Measurements from ENCODE around the gene LRRC51. TPM values are rescaled to one million over a fixed set of nuclear protein-coding genes. Genes with fewer than 3 reads are reported as not detected.

LRRC51 gene
- total and polyA plus RNA-seq, 2 donors (not counting 1 experiment from before 2014, with no cell fraction given), result 1.4 to 7.7 TPM

DNA sequence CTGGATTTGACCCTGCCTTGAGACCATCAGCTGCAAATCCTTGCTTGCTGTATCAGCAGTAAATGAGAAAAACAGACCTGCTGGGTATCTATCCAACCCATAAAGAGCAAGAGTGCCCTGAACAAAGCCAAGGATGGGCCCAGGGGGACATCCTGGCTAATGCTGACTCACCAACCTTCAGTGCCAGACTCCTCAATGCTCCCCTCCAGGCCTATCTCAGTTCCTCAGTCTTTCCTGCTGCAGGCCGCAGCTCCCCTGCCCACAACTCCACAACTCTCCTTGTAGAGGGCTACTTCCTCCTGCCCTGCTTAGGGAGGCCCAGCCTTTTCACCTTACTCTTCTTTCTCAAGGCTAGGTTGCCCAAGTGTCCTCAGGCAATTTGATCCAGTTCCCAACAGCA lies 19.8 kb downstream of the LRRC51 start:
- ChIA-PET CTCF (interaction anchor here (0.6 to 4.7 kb wide), 7 partner anchors 10 to 330 kb away, joined by 3 to 37 read pairs (median 4); no protein-coding TSS in a partner anchor), POLR2A (interaction anchor here (0.7 kb wide), 1 partner anchor 60 kb away, joined by 3 read pairs; no protein-coding TSS in a partner anchor)
- Histone ChIP-seq H4K20me1 (ENCODE audit: control insufficient read depth, insufficient read depth, low read length, poor library complexity, severe bottlenecking) (peaks cover 26% of the 10 kb centered on the region), H2AFZ (ENCODE audit: insufficient read depth, low read depth, low read length, poor library complexity, severe bottlenecking) (no peak overlapping the region), H3K4me3 (ENCODE audit: control extremely low read depth in 1 of 5, extremely low read depth in 1 of 5, insufficient read depth in 1 of 5, low read depth in 2 of 5, low read length in 4 of 5) (no peak overlapping the region), H3K27ac (ENCODE audit: low read length in 2 of 2) (peak overlapping the region in 1 of 2 donors; percentile 96), H3K9ac (ENCODE audit: low read length) (no peak overlapping the region), H3K9me3 (ENCODE audit: control extremely low read depth in 1 of 3, control insufficient read depth in 2 of 3, insufficient read depth in 1 of 3, low read length in 2 of 3) (peaks cover 0 to 8% (median 0%) of the 10 kb centered on the region in 3 donors), H3K79me2 (ENCODE audit: control insufficient read depth, insufficient read depth, low read length) (peaks cover 74% of the 10 kb centered on the region), H3K4me2 (replicated peaks; ENCODE audit: low read depth, low read length, poor library complexity, severe bottlenecking) (peak overlapping the region; percentile 11), H3K4me1 (ENCODE audit: control insufficient read depth in 2 of 2, insufficient read depth in 2 of 2, low read length in 2 of 2) (peaks cover 29 to 37% of the 10 kb centered on the region in 2 donors), H3K36me3 (replicated peaks in 1 of 2; ENCODE audit: control extremely low read depth in 1 of 2, control insufficient read depth in 1 of 2, extremely low read depth in 1 of 2, insufficient read depth in 2 of 2, low read length in 1 of 2) (peaks cover 0 to 46% of the 10 kb centered on the region in 2 experiments), H3K27me3 (replicated peaks in 1 of 4; ENCODE audit: control extremely low read depth in 1 of 4, control insufficient read depth in 3 of 4, insufficient read depth in 4 of 4, low read length in 3 of 4) (no peaks in the 10 kb centered on the region)
- H3K4me1 Mint-ChIP-seq, result peaks cover 43% of the 10 kb centered on the region
- TF ChIP-seq EZH2 (IDR thresholded peaks at IDR 0.05; ENCODE audit: borderline replicate concordance, insufficient read depth, low read depth, low read length, poor library complexity, severe bottlenecking), result no peak
- TF ChIP-seq, protein P1, sequence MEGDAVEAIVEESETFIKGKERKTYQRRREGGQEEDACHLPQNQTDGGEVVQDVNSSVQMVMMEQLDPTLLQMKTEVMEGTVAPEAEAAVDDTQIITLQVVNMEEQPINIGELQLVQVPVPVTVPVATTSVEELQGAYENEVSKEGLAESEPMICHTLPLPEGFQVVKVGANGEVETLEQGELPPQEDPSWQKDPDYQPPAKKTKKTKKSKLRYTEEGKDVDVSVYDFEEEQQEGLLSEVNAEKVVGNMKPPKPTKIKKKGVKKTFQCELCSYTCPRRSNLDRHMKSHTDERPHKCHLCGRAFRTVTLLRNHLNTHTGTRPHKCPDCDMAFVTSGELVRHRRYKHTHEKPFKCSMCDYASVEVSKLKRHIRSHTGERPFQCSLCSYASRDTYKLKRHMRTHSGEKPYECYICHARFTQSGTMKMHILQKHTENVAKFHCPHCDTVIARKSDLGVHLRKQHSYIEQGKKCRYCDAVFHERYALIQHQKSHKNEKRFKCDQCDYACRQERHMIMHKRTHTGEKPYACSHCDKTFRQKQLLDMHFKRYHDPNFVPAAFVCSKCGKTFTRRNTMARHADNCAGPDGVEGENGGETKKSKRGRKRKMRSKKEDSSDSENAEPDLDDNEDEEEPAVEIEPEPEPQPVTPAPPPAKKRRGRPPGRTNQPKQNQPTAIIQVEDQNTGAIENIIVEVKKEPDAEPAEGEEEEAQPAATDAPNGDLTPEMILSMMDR (IDR thresholded peaks at IDR 0.05), result no peak
- intact Hi-C loops (cut with micrococcal nuclease), result loop anchor here (5.0 kb wide), 1 partner anchor 42 kb away; no protein-coding TSS in a partner anchor
- 33% methylated on average over 1 of the region's 1 CpG for WGBS (ENCODE audit: insufficient coverage)
- H3K27ac Mint-ChIP-seq, result peak overlapping the region; percentile 10
- H3K9me3 Mint-ChIP-seq (ENCODE audit: insufficient read depth), result no peaks in the 10 kb centered on the region
- no peak for ATAC-seq (ENCODE audit: low read depth)
- H3K27me3 Mint-ChIP-seq, result no peaks in the 10 kb centered on the region
- no peak for DNase-seq
- H3K4me3 Mint-ChIP-seq, result peak overlapping the region; percentile 29

DNA sequence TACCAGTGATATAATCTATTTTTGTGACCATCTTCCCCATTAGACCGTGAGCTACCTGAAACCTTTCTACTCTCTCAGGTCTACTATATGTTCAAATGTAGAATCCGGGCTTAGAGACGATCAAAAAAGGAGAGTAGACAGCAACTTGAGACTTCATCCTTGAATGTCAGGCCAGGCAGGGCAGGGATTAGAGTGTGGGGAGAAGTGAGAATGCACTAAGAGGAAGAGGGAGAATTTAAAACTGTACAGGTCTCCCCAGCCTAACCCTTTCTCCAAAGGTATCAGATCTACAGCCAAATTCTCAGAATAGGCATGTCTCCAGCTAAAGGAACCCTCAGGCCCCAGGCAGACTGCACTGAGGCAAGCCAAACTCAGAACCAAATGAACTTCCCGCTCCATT lies 21.5 kb downstream of the LRRC51 start:
- ChIA-PET CTCF (interaction anchor here (1.0 to 4.7 kb wide), 6 partner anchors 11 to 329 kb away, joined by 3 to 37 read pairs (median 3); partner anchors contain the start of genes RNF121 and XNDC1N), POLR2A (no interaction called here)
- intact Hi-C loops (cut with micrococcal nuclease), result loop anchor here (2.0 to 5.0 kb wide), 2 partner anchors 40 to 315 kb away; no protein-coding TSS in a partner anchor

More for the DNA sequence above, 21.5 kb downstream of the LRRC51 start:
- Histone ChIP-seq H3K27ac (ENCODE audit: low read length in 2 of 2) (peak overlapping the region; percentile 85 to 96), H3K36me3 (replicated peaks in 1 of 2; ENCODE audit: control extremely low read depth in 1 of 2, control insufficient read depth in 1 of 2, extremely low read depth in 1 of 2, insufficient read depth in 2 of 2, low read length in 1 of 2) (peaks cover 0 to 36% of the 10 kb centered on the region in 2 experiments), H3K9me3 (ENCODE audit: control extremely low read depth in 1 of 3, control insufficient read depth in 2 of 3, insufficient read depth in 1 of 3, low read length in 2 of 3) (peaks cover 0 to 8% (median 0%) of the 10 kb centered on the region in 3 donors), H3K4me1 (ENCODE audit: control insufficient read depth in 2 of 2, insufficient read depth in 2 of 2, low read length in 2 of 2) (peaks cover 29 to 37% of the 10 kb centered on the region in 2 donors), H4K20me1 (ENCODE audit: control insufficient read depth, insufficient read depth, low read length, poor library complexity, severe bottlenecking) (peaks cover 26% of the 10 kb centered on the region), H3K9ac (ENCODE audit: low read length) (peak overlapping the region; percentile 85), H2AFZ (ENCODE audit: insufficient read depth, low read depth, low read length, poor library complexity, severe bottlenecking) (peak overlapping the region; percentile 86), H3K4me3 (ENCODE audit: control extremely low read depth in 1 of 5, extremely low read depth in 1 of 5, insufficient read depth in 1 of 5, low read depth in 2 of 5, low read length in 4 of 5) (peak overlapping the region; percentile 76 to 98 (median 84)), H3K4me2 (replicated peaks; ENCODE audit: low read depth, low read length, poor library complexity, severe bottlenecking) (peak overlapping the region; percentile 94), H3K79me2 (ENCODE audit: control insufficient read depth, insufficient read depth, low read length) (peaks cover 74% of the 10 kb centered on the region), H3K27me3 (replicated peaks in 1 of 4; ENCODE audit: control extremely low read depth in 1 of 4, control insufficient read depth in 3 of 4, insufficient read depth in 4 of 4, low read length in 3 of 4) (no peaks in the 10 kb centered on the region)
- Mint-ChIP-seq H3K4me3 (peak overlapping the region; percentile 95), H3K27ac (peak overlapping the region; percentile 99), H3K9me3 (ENCODE audit: insufficient read depth) (no peaks in the 10 kb centered on the region), H3K27me3 (no peaks in the 10 kb centered on the region), H3K4me1 (peaks cover 43% of the 10 kb centered on the region)
- no peak for ATAC-seq (ENCODE audit: low read depth)
- 18% methylated on average over 1 of the region's 4 CpGs for WGBS (ENCODE audit: insufficient coverage)
- DNase-seq, result no peak
- TF ChIP-seq, protein P1 (IDR thresholded peaks at IDR 0.05), result no peak
